GM08714 (cell line): ENCODE measurements around the gene RMI2.
"Not testable (repeated sequence)": the region's sequence is repeated elsewhere in the genome, so short reads cannot be mapped to it uniquely, and the experiment has no call there.

Source experiments
- H3K4me3 ChIP-seq: fragments of 200-500 bp; sonication (Bioruptor generic); 2 replicates; pipeline ENCODE4 v1.5.1; 2014; ENCODE audit warnings: mild to moderate bottlenecking, low read length, inconsistent platforms
- ZNF274 ChIP-seq: IDR thresholded peaks from 2 replicates; pipeline ENCODE4 v1.6.1; 2012; ENCODE audit warnings: mild to moderate bottlenecking, low read depth, low read length

RMI2 gene

GRCh38 chr16:11345040-11345862 lies at the start of gene RMI2:
TSS of gene RMI2 (plus strand) at chr16:11345459. CDS start at chr16:11345472, 13 bp downstream.
- H3K4me3 ChIP-seq, result peak within 1 kb of the TSS; percentile 84
- no peak for TF ChIP-seq ZNF274

- no peak for TF ChIP-seq ZNF274
- H3K4me3 ChIP-seq, result no peak overlapping the region
Measured at GRCh38 chr16:11295672-11296071, 49.6 kb upstream of the RMI2 start.

GRCh38 chr16:11296351-11296705 lies 48.9 kb upstream of the RMI2 start:
- no peak overlapping the region; the same call in 1 of the 2 replicates for H3K4me3 ChIP-seq
- TF ChIP-seq ZNF274, result no peak

- peak overlapping the region; percentile 31; the same call in 1 of the 2 replicates for H3K4me3 ChIP-seq
- no peak for TF ChIP-seq ZNF274
Measured at GRCh38 chr16:11296706-11297491, 48.4 kb upstream of the RMI2 start.

- peak overlapping the region; percentile 31; the same call in 1 of the 2 replicates for H3K4me3 ChIP-seq
- no peak for TF ChIP-seq ZNF274
Measured at GRCh38 chr16:11297492-11298142, 47.6 kb upstream of the RMI2 start.

- TF ChIP-seq ZNF274, result no peak
- H3K4me3 ChIP-seq, result peak overlapping the region; percentile 5; the same call in 1 of the 2 replicates
Measured at GRCh38 chr16:11298143-11298900, 46.9 kb upstream of the RMI2 start.

- not testable (repeated sequence) for H3K4me3 ChIP-seq
Measured at GRCh38 chr16:11298950-11299547, 46.2 kb upstream of the RMI2 start.

GRCh38 chr16:11299865-11300559 lies 45.2 kb upstream of the RMI2 start:
- no peak overlapping the region for H3K4me3 ChIP-seq
- no peak for TF ChIP-seq ZNF274

GRCh38 chr16:11300560-11300892 lies 44.7 kb upstream of the RMI2 start:
- no peak overlapping the region for H3K4me3 ChIP-seq
- no peak for TF ChIP-seq ZNF274

- no peak overlapping the region for H3K4me3 ChIP-seq
- TF ChIP-seq ZNF274, result no peak
Measured at GRCh38 chr16:11301645-11302501, 43.4 kb upstream of the RMI2 start.

GRCh38 chr16:11302977-11303376 lies 42.3 kb upstream of the RMI2 start:
- H3K4me3 ChIP-seq, result no peak overlapping the region
- TF ChIP-seq ZNF274, result no peak

GRCh38 chr16:11303405-11304138 lies 41.7 kb upstream of the RMI2 start:
- TF ChIP-seq ZNF274, result no peak
- H3K4me3 ChIP-seq, result no peak overlapping the region
